Left lung (tissue), 10 donors: Measurements from ENCODE around the gene CDC45. TPM values are rescaled to one million over a fixed set of nuclear protein-coding genes. Genes with fewer than 3 reads are reported as not detected.

Experiments
- ATAC-seq: fragments of 200-7000 bp; cut with Tn5 transposase; one replicate; pipeline ENCODE4 v1.9.1; 2020; ENCODE audit warnings: moderate library complexity
- DNase-seq, 4 donors: peaks; one replicate each; pipeline ENCODE4 v3.0.0-alpha.2; 2013 to 2020
- H3K27ac ChIP-seq, 2 donors: fragments of 200-600 bp; sonication (generic) in 1 of 2; one replicate each; pipeline versions ENCODE4 v1.5.0 to v1.8.0; 2020 to 2021
- H3K27me3 ChIP-seq, 2 donors: fragments of 200-600 bp; sonication (generic) in 1 of 2; one replicate each; pipeline versions ENCODE4 v1.5.0 to v1.8.0; 2020 to 2021
- H3K36me3 ChIP-seq, 2 donors: fragments of 200-600 bp; sonication (generic) in 1 of 2; one replicate each; pipeline versions ENCODE4 v1.5.0 to v1.8.0; 2020 to 2021
- H3K4me1 ChIP-seq, 2 donors: fragments of 200-600 bp; one replicate each; pipeline ENCODE4 v1.8.0; 2021
- H3K4me3 ChIP-seq, 2 donors: fragments of 200-600 bp; sonication (generic) in 1 of 2; one replicate each; pipeline versions ENCODE4 v1.5.0 to v1.8.0; 2020 to 2021; ENCODE audit warnings: mild to moderate bottlenecking in 1 of 2
- H3K9me3 ChIP-seq, 2 donors: fragments of 200-600 bp; sonication (generic) in 1 of 2; one replicate each; pipeline versions ENCODE4 v1.5.0 to v1.8.0; 2020 to 2021
- CTCF ChIP-seq, 2 donors: fragments of 200-600 bp; sonication (generic) in 1 of 2; IDR thresholded peaks; one replicate each; pipeline versions ENCODE4 v1.5.0 to v1.8.0; 2021; ENCODE audit warnings: antibody characterized with exemption in 2 of 2
- intact Hi-C, 2 donors: fragments of 100-400 bp; cut with DNase I; formaldehyde crosslinking; loops; one replicate each; pipeline versions ENCODE4 v1.11.2 to v1.14.2; 2022
- polyA plus RNA-seq, 6 donors: library from polyadenylated mRNA; unstranded; fragments of 120-200 nt; gene quantifications; one replicate each; pipeline ENCODE4 v1.2.1, GENCODE V29; 2013; ENCODE audit not compliant: insufficient read length in 6 of 6
- total RNA-seq, 2 donors: library from RNA; stranded (reverse); fragmentation: NEBNext Ultra II Directional; extraction: Animal tissue kit (Norgen Biotek cat#: 25700); gene quantifications; one replicate each; pipeline ENCODE4 v1.2.1, GENCODE V29; 2021
- donor health status: DM: no; HTN: yes; CAD: no.
- donor health status: DM: no; HTN: no; CAD: no.

The CDC45 gene
- total and polyA plus RNA-seq, 8 donors: 6.5 to 23.2 (median 16.2) TPM

- no peak for DNase-seq
- Histone ChIP-seq H3K4me1 (no peaks in the 10 kb centered on the region), H3K27me3 (no peaks in the 10 kb centered on the region), H3K9me3 (no peaks in the 10 kb centered on the region), H3K4me3 (no peak overlapping the region), H3K36me3 (no peaks in the 10 kb centered on the region), H3K27ac (no peak overlapping the region)
- intact Hi-C loops: no loop called here
- no peak for TF ChIP-seq CTCF (IDR thresholded peaks at IDR 0.05)
- ATAC-seq: no peak
These were observed 79.6 kb downstream of the CDC45 start for GRCh38 chr22:19559324-19559811.

- intact Hi-C loops: no loop called here
- Histone ChIP-seq H3K9me3 (no peaks in the 10 kb centered on the region), H3K4me3 (no peak overlapping the region), H3K36me3 (no peaks in the 10 kb centered on the region), H3K27me3 (no peaks in the 10 kb centered on the region), H3K27ac (no peak overlapping the region), H3K4me1 (no peaks in the 10 kb centered on the region)
- TF ChIP-seq CTCF (IDR thresholded peaks at IDR 0.05): no peak
- ATAC-seq (no peak), DNase-seq (no peak)
These were observed 80.2 kb downstream of the CDC45 start for GRCh38 chr22:19559956-19560355.

- Histone ChIP-seq H3K36me3 (no peaks in the 10 kb centered on the region), H3K27ac (peak overlapping the region in 1 of 2 donors; percentile 51), H3K27me3 (no peaks in the 10 kb centered on the region), H3K9me3 (no peaks in the 10 kb centered on the region), H3K4me3 (no peak overlapping the region), H3K4me1 (peaks cover 0 to 10% of the 10 kb centered on the region in 2 donors)
- intact Hi-C loops: no loop called here
- no peak for TF ChIP-seq CTCF (IDR thresholded peaks at IDR 0.05)
- DNase-seq (no peak), ATAC-seq (peak; percentile 21)
These were observed 85.9 kb downstream of the CDC45 start for GRCh38 chr22:19565382-19566278.

- Histone ChIP-seq H3K4me3 (no peak overlapping the region), H3K27ac (peak overlapping the region in 1 of 2 donors; percentile 51), H3K36me3 (no peaks in the 10 kb centered on the region), H3K9me3 (no peaks in the 10 kb centered on the region), H3K4me1 (peaks cover 0 to 10% of the 10 kb centered on the region in 2 donors), H3K27me3 (no peaks in the 10 kb centered on the region)
- intact Hi-C loops: no loop called here
- ATAC-seq (no peak), DNase-seq (no peak)
- no peak for TF ChIP-seq CTCF (IDR thresholded peaks at IDR 0.05)
These were observed 86.8 kb downstream of the CDC45 start for GRCh38 chr22:19566279-19567156.
